Pancreas (tissue), 10 donors: ENCODE measurements around the gene LARP6. TPM values are rescaled to one million over a fixed set of nuclear protein-coding genes. Genes with fewer than 3 reads are reported as not detected.
"Not testable (repeated sequence)": the region's sequence is repeated elsewhere in the genome, so short reads cannot be mapped to it uniquely, and the experiment has no call there.

Experiments
- ATAC-seq, 4 donors: fragments of 200-7000 bp; cut with Tn5 transposase; one replicate each; pipeline versions ENCODE4 v1.8.0 to v1.9.1; 2020; ENCODE audit warnings: mild to moderate bottlenecking in 4 of 4, moderate library complexity in 4 of 4
- DNase-seq, 6 donors: peaks; one replicate each; pipeline ENCODE4 v3.0.0-alpha.2; 2020
- FAIRE-seq: peaks from 2 replicates; lab custom pipeline; 2012; peaks lifted over from hg19 to GRCh38; lab: Jason Lieb, UNC
- H3K27ac ChIP-seq, 4 donors: fragments of 200-600 bp; sonication (generic); 1 replicate in 3 of 4; 2 replicates in 1 of 4; pipeline versions ENCODE4 v1.5.0 to v1.8.0; 2020
- H3K27me3 ChIP-seq, 4 donors: fragments of 200-600 bp; one replicate each; pipeline ENCODE4 v1.8.0; 2021
- H3K36me3 ChIP-seq, 3 donors: fragments of 200-600 bp; sonication (generic) in 1 of 3; one replicate each; pipeline versions ENCODE4 v1.5.0 to v1.8.0; 2020 to 2021
- H3K4me1 ChIP-seq, 3 donors: fragments of 200-600 bp; one replicate each; pipeline ENCODE4 v1.8.0; 2021
- H3K4me3 ChIP-seq, 4 donors: fragments of 200-600 bp; sonication (generic) in 2 of 4; one replicate each; pipeline versions ENCODE4 v1.5.0 to v1.8.0; 2020 to 2021
- H3K9me3 ChIP-seq, 4 donors: fragments of 200-600 bp; one replicate each; pipeline ENCODE4 v1.8.0; 2021
- WGBS, 2 donors: extraction: QIAGEN DNeasy Blood & Tissue Kit; methylation state at CpG; one replicate each; pipeline ENCODE4 v1.1.7; 2013; 5-methylcytosine and 5-hydroxymethylcytosine counted together
- intact Hi-C, 3 donors: fragments of 100-400 bp; cut with DNase I; formaldehyde crosslinking; loops; one replicate each; pipeline versions ENCODE4 v1.11.1 to v1.14.2; 2022
- polyA plus RNA-seq, 2 donors: library from polyadenylated mRNA; stranded (reverse); fragments of 200-250 nt; gene quantifications; one replicate each; pipeline ENCODE4 v1.2.3, GENCODE V29; 2013
- total RNA-seq, 6 donors: library from RNA; stranded (reverse); fragmentation: NEBNext Ultra II Directional in 4 of 6; extraction: Animal tissue kit (Norgen Biotek cat#: 25700) in 4 of 6; gene quantifications; one replicate each; pipeline versions ENCODE4 v1.2.1 to v1.2.4, GENCODE V29; 2021 to 2023
- TF ChIP-seq, protein P1 (sequence below), 4 donors: fragments of 200-600 bp; sonication (generic) in 3 of 4; IDR thresholded peaks; one replicate each; pipeline versions ENCODE4 v1.5.0 to v1.8.0; 2021; ENCODE audit warnings: antibody characterized with exemption in 4 of 4
- donor health status: healthy with polysubstance abuse.
- donor health status: DM: no; HTN: no; CAD: no; lungs with moderate emphysema.
- donor health status: DM: no; HTN: no; CAD: no.
- donor health status: control.
- donor health status: control.
- donor health status: Bipolar disorder and iron deficiency.
- donor health status: DM: yes; HTN: yes; CAD: no.
- donor health status: DM: no; HTN: no; CAD: no.
- donor health status: DM: no; HTN: no; CAD: no.
- donor health status: DM: yes; HTN: yes; CAD: no.

Gene LARP6
- total and polyA plus RNA-seq, 8 donors, result 5.9 to 10.3 (median 8.8) TPM

DNA sequence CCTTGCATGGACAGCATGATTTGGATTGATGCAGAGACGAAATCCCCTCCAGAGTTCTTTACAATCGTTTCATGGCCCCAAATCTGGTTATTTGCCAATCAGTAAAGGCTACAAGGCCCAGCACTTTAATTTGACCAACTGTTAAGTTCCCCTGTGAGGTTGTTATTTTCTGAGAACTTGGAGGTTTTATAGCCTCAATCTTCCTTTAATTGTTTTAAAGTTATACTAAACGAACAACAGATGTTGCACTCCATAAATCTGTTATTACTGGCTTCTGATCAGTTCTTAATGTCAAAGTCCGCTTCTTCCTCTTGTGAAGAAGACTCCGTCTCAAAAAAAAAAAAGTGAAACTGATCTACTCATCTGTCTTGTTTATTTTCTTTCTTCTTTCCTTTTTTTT is 30.8 kb downstream of the LARP6 start:
- no peaks in the 10 kb centered on the region for H3K36me3 ChIP-seq
- WGBS, 2 donors, result 62 to 63% methylated on average over 5 of the region's 5 CpGs
- FAIRE-seq, result no peak
- no peaks in the 10 kb centered on the region for H3K9me3 ChIP-seq
- ATAC-seq, result no peak
- H3K27me3 ChIP-seq, result no peaks in the 10 kb centered on the region
- H3K27ac ChIP-seq, result no peak overlapping the region
- TF ChIP-seq, protein P1, sequence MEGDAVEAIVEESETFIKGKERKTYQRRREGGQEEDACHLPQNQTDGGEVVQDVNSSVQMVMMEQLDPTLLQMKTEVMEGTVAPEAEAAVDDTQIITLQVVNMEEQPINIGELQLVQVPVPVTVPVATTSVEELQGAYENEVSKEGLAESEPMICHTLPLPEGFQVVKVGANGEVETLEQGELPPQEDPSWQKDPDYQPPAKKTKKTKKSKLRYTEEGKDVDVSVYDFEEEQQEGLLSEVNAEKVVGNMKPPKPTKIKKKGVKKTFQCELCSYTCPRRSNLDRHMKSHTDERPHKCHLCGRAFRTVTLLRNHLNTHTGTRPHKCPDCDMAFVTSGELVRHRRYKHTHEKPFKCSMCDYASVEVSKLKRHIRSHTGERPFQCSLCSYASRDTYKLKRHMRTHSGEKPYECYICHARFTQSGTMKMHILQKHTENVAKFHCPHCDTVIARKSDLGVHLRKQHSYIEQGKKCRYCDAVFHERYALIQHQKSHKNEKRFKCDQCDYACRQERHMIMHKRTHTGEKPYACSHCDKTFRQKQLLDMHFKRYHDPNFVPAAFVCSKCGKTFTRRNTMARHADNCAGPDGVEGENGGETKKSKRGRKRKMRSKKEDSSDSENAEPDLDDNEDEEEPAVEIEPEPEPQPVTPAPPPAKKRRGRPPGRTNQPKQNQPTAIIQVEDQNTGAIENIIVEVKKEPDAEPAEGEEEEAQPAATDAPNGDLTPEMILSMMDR (IDR thresholded peaks at IDR 0.05), result no peak
- intact Hi-C loops, result loop anchor here in 1 of 3 donors (10.0 kb wide), 1 partner anchor 52 kb away; no protein-coding TSS in a partner anchor
- no peak overlapping the region for H3K4me3 ChIP-seq
- peaks cover 0 to 10% (median 9%) of the 10 kb centered on the region in 3 donors for H3K4me1 ChIP-seq
- DNase-seq, result no peak

DNA sequence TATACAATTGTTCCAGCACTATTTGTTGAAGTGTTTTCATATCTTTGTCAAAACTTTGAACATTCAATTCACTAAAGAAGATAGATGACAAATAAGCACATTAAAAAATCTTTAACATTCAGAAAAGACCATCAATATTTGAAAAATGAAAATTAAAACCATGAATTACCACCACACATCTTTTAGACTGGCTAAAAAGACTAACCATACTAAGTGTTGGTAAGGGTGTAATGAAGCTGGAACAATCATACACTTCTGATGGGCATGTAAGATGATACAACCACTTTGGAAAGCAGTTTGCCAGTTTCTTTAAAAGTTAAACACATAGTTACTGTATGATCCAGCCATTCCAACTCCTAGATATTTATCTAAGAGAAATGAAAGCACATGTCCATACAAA is 33.7 kb downstream of the LARP6 start:
- ATAC-seq, result no peak
- intact Hi-C loops, result loop anchor here in 1 of 3 donors (10.0 kb wide), 1 partner anchor 55 kb away; no protein-coding TSS in a partner anchor

DNA sequence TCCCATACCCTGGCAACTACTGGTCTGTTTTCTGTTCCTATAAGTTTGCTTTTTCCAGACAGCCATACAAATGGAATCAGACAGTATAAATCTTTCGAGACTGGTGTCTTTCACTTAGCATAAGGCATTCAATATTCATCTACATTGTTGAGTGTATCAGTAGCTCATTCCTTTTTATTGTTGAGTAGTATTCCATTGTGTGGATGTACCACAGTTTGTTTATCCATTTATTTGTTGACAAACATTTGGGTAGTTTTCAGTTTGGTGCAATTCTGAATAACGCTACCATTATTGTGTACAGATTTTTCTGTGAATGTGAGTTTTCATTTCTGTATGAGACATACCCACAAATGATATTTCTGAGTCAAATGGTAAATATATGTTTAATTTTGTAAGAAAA is 35.4 kb downstream of the LARP6 start:
- no peak overlapping the region for H3K27ac ChIP-seq
- DNase-seq (no peak), ATAC-seq (no peak), FAIRE-seq (no peak)
- H3K4me1 ChIP-seq, result no peaks in the 10 kb centered on the region
- no peaks in the 10 kb centered on the region for H3K27me3 ChIP-seq
- WGBS, 2 donors, result 95 to 96% methylated on average over 2 of the region's 2 CpGs
- no peaks in the 10 kb centered on the region for H3K9me3 ChIP-seq
- H3K36me3 ChIP-seq, result no peaks in the 10 kb centered on the region
- intact Hi-C loops, result no loop called here
- H3K4me3 ChIP-seq, result no peak overlapping the region
- TF ChIP-seq, protein P1 (IDR thresholded peaks at IDR 0.05), result no peak

More for the DNA sequence above, 33.7 kb downstream of the LARP6 start:
- no peaks in the 10 kb centered on the region for H3K9me3 ChIP-seq
- H3K27me3 ChIP-seq, result no peaks in the 10 kb centered on the region
- DNase-seq, result no peak
- H3K36me3 ChIP-seq, result no peaks in the 10 kb centered on the region
- no peak for FAIRE-seq
- TF ChIP-seq, protein P1 (IDR thresholded peaks at IDR 0.05), result no peak
- no peak overlapping the region for H3K4me3 ChIP-seq
- no peak overlapping the region for H3K27ac ChIP-seq
- peaks cover 0 to 8% (median 5%) of the 10 kb centered on the region in 3 donors for H3K4me1 ChIP-seq

DNA sequence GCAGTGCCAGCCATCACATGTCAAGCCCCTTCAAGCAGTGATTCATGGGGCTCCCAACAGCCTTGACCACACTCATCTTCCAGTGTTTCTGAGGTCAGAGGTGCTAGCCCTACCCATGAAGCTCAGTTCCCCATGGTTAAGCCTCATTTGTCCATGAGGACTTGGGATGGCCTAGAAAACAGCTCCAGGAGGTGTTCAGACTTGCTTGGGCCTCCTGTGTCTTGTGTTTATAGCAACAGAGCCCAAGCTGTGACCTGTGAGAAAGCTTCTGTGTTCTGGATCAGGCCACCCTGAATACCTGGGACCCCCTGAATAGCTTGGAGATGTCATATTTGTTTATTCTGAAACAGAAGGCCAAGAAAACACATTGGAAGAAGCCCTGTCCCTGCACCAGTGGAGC is 36.7 kb downstream of the LARP6 start:
- H3K27ac ChIP-seq, result no peak overlapping the region
- no peak overlapping the region for H3K4me3 ChIP-seq
- FAIRE-seq, result no peak
- DNase-seq, result no peak
- ATAC-seq, result no peak
- H3K9me3 ChIP-seq, result no peaks in the 10 kb centered on the region
- H3K36me3 ChIP-seq, result no peaks in the 10 kb centered on the region
- intact Hi-C loops, result no loop called here
- H3K4me1 ChIP-seq, result no peaks in the 10 kb centered on the region
- H3K27me3 ChIP-seq, result no peaks in the 10 kb centered on the region
- TF ChIP-seq, protein P1 (IDR thresholded peaks at IDR 0.05), result no peak

DNA sequence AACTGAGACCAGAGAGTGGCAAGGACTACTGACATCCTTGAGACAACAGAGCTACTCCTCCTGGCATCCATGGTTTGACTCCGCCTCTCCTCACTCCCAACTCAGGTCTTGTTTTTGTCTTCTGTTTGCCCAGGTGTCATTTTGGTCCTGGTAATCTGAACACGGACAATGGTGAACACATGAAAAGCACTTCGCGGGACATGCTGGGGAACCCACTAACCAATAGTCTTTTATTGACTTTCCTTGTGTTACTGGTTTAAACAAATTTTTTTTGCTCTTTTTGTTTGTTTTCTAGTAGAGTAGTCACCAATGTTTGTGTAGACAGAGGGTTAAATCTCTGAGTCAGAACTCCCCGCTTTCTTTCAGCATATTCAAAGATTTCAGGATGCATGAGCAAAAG is 38.4 kb downstream of the LARP6 start:
- WGBS, 2 donors, result 55 to 61% methylated on average over 5 of the region's 5 CpGs
- Histone ChIP-seq H3K9me3 (no peaks in the 10 kb centered on the region), H3K27ac (no peak overlapping the region), H3K4me3 (no peak overlapping the region), H3K27me3 (no peaks in the 10 kb centered on the region), H3K4me1 (no peaks in the 10 kb centered on the region), H3K36me3 (no peaks in the 10 kb centered on the region)
- DNase-seq, result no peak
- no peak for ATAC-seq
- TF ChIP-seq, protein P1 (IDR thresholded peaks at IDR 0.05), result no peak
- FAIRE-seq, result no peak
- intact Hi-C loops, result no loop called here

DNA sequence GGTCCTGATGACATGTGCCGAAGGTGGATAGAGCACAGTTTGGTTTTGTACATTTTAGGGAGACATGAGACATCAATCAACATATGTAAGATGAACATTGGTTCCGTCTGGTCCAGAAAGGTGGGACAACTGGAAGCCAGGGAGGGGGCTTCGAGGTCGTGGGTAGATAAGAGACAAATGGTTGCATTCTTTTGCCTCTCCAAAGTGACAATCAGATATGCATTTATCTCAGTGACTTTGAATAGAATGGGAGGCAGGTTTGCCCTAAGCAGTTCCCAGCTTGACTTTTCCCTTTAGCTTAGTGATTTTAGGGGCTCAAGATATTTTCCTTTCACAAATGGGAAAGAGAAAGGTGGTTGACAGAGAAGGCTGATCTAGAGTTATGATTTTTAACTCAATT is 38.9 kb downstream of the LARP6 start:
- intact Hi-C loops, DNase-seq, H3K27ac ChIP-seq, H3K9me3 ChIP-seq, H3K27me3 ChIP-seq, H3K36me3 ChIP-seq, FAIRE-seq, ATAC-seq, H3K4me3 ChIP-seq, H3K4me1 ChIP-seq: not testable (repeated sequence)
- WGBS, 2 donors, result 49 to 53% methylated on average over 4 of the region's 4 CpGs
